OCI-LY3 (cell line): Measurements from ENCODE around the gene LHX4.

Source experiments
- EZH2phosphoT487 ChIP-seq: fragments of 200-600 bp; shearing (Covaris generic); IDR thresholded peaks from 2 replicates; pipeline ENCODE4 v1.6.1; 2018; ENCODE audit warnings: antibody characterized with exemption, mixed run types, low read depth
- TF ChIP-seq, protein P1 (sequence below): fragments of 200-600, 300-600 bp; sonication (generic); IDR thresholded peaks from 2 replicates; pipeline ENCODE4 v1.5.1; 2014; ENCODE audit warnings: antibody characterized with exemption, low read length, low read depth

DNA sequence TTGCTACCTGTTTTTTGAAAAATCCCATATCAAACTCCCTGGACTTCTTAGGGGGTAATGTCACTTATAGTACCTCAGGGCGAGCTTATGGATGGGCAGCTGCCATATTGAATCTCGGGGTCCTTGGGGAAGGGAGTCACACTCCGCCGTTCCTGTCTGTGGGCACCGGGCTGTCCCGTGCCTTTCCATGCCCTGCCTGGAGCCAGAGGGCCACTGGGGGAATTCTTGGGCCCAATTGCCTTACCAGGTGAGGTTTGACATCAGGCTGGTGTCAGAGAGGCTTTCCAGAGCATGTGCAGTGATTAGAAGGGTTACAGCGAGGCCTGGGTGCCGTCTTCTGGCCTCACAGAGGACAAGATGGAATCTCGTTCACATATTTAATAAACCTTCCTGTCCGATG is 46.6 kb upstream of the LHX4 start:
- TF ChIP-seq, protein P1, sequence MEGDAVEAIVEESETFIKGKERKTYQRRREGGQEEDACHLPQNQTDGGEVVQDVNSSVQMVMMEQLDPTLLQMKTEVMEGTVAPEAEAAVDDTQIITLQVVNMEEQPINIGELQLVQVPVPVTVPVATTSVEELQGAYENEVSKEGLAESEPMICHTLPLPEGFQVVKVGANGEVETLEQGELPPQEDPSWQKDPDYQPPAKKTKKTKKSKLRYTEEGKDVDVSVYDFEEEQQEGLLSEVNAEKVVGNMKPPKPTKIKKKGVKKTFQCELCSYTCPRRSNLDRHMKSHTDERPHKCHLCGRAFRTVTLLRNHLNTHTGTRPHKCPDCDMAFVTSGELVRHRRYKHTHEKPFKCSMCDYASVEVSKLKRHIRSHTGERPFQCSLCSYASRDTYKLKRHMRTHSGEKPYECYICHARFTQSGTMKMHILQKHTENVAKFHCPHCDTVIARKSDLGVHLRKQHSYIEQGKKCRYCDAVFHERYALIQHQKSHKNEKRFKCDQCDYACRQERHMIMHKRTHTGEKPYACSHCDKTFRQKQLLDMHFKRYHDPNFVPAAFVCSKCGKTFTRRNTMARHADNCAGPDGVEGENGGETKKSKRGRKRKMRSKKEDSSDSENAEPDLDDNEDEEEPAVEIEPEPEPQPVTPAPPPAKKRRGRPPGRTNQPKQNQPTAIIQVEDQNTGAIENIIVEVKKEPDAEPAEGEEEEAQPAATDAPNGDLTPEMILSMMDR: no peak
- no peak for TF ChIP-seq EZH2phosphoT487
